Measurements from ENCODE around the gene LZTFL1.

Gene LZTFL1

DNA sequence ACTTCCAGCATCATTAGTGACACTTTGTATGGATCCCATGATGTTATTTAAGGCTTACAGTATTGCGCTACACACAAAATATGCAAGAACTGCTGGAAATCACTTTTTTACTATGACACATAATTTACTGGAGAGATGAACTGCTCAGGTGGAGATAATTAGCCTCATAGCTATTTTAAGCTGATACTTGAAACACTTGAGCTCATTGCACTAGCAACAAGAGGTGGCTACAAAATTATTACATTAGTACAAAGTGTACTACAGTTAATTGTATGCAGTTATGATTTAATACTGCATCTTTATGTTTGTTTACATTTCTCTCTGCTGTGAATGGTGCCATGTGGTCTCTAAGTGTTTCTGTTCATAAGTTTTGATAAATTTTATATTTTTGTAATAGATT lies 6.5 kb upstream of the LZTFL1 start:
- no peak overlapping the region for H3K27ac ChIP-seq (ENCODE audit: low read length, poor library complexity, severe bottlenecking)
- no CpG with 5 or more reads among the region's 1 CpG for WGBS
- H3K9me3 ChIP-seq (ENCODE audit: control insufficient read depth, low read length), result no peaks in the 10 kb centered on the region
- no peak overlapping the region for H2BK5ac ChIP-seq (ENCODE audit: low read depth, low read length, poor library complexity, severe bottlenecking)
- no peak for DNase-seq
- no peak overlapping the region for H3K23ac ChIP-seq (ENCODE audit: low read length in 2 of 2)
- H2BK120ac ChIP-seq (ENCODE audit: low read depth, low read length), result no peak overlapping the region
- H2BK15ac ChIP-seq (ENCODE audit: low read depth, poor library complexity, severe bottlenecking), result no peak overlapping the region
- no peak overlapping the region for H3K14ac ChIP-seq (ENCODE audit: low read length in 2 of 2)
- no peak overlapping the region for H3K4me2 ChIP-seq (ENCODE audit: low read length, poor library complexity, severe bottlenecking)
- H2BK12ac ChIP-seq (ENCODE audit: low read length in 2 of 2), result no peak overlapping the region
- H2AFZ ChIP-seq (ENCODE audit: low read depth, low read length), result no peak overlapping the region
- no peak overlapping the region for H3K4me3 ChIP-seq (ENCODE audit: insufficient read depth in 1 of 2, low read depth in 1 of 2, low read length in 2 of 2)
- no peak overlapping the region for H3K4ac ChIP-seq (ENCODE audit: low read depth in 1 of 2, low read length in 2 of 2)
- H4K91ac ChIP-seq (ENCODE audit: low read length), result no peak overlapping the region
- H3K27me3 ChIP-seq (ENCODE audit: control insufficient read depth in 1 of 2, insufficient read depth in 1 of 2, low read length in 2 of 2), result peaks cover 35 to 50% of the 10 kb centered on the region in 2 experiments
- H3K36me3 ChIP-seq (ENCODE audit: control insufficient read depth in 1 of 2, insufficient read depth in 2 of 2, low read depth in 1 of 2, low read length in 2 of 2), result no peaks in the 10 kb centered on the region
- no peaks in the 10 kb centered on the region for H3K79me1 ChIP-seq (replicated peaks; ENCODE audit: low read length, poor library complexity, severe bottlenecking)
- H3K4me1 ChIP-seq (ENCODE audit: control insufficient read depth, insufficient read depth, low read depth, low read length), result no peaks in the 10 kb centered on the region
- H2AK5ac ChIP-seq (ENCODE audit: low read length, severe bottlenecking), result no peak overlapping the region
- H3K18ac ChIP-seq (ENCODE audit: low read depth in 1 of 2, low read length in 2 of 2), result no peak overlapping the region
- no peak overlapping the region for H4K8ac ChIP-seq (ENCODE audit: low read length)
- no peak overlapping the region for H3K9ac ChIP-seq (ENCODE audit: low read length)

- no peak overlapping the region for H4K8ac ChIP-seq (ENCODE audit: low read length)
- H3K79me1 ChIP-seq (replicated peaks; ENCODE audit: low read length, poor library complexity, severe bottlenecking), result peaks cover 5% of the 10 kb centered on the region
- H2BK12ac ChIP-seq (ENCODE audit: low read length in 2 of 2), result no peak overlapping the region
- no peak overlapping the region for H2BK120ac ChIP-seq (ENCODE audit: low read depth, low read length)
- peaks cover 26 to 36% of the 10 kb centered on the region in 2 experiments for H3K27me3 ChIP-seq (ENCODE audit: control insufficient read depth in 1 of 2, insufficient read depth in 1 of 2, low read length in 2 of 2)
- H2AFZ ChIP-seq (ENCODE audit: low read depth, low read length), result no peak overlapping the region
- no peak overlapping the region for H2BK5ac ChIP-seq (ENCODE audit: low read depth, low read length, poor library complexity, severe bottlenecking)
- H3K9me3 ChIP-seq (ENCODE audit: control insufficient read depth, low read length), result no peaks in the 10 kb centered on the region
- H4K91ac ChIP-seq (ENCODE audit: low read length), result no peak overlapping the region
- no peak overlapping the region for H3K9ac ChIP-seq (ENCODE audit: low read length)
- H3K4ac ChIP-seq (ENCODE audit: low read depth in 1 of 2, low read length in 2 of 2), result no peak overlapping the region
- H3K4me3 ChIP-seq (ENCODE audit: insufficient read depth in 1 of 2, low read depth in 1 of 2, low read length in 2 of 2), result no peak overlapping the region
- H2BK15ac ChIP-seq (ENCODE audit: low read depth, poor library complexity, severe bottlenecking), result no peak overlapping the region
- H3K4me1 ChIP-seq (ENCODE audit: control insufficient read depth, insufficient read depth, low read depth, low read length), result peaks cover 2% of the 10 kb centered on the region
- H3K4me2 ChIP-seq (ENCODE audit: low read length, poor library complexity, severe bottlenecking), result no peak overlapping the region
- no peak overlapping the region for H3K23ac ChIP-seq (ENCODE audit: low read length in 2 of 2)
- WGBS, result no CpG with 5 or more reads among the region's 1 CpG
- DNase-seq, result no peak
- H3K27ac ChIP-seq (ENCODE audit: low read length, poor library complexity, severe bottlenecking), result no peak overlapping the region
- no peak overlapping the region for H2AK5ac ChIP-seq (ENCODE audit: low read length, severe bottlenecking)
- H3K14ac ChIP-seq (ENCODE audit: low read length in 2 of 2), result no peak overlapping the region
- H3K36me3 ChIP-seq (ENCODE audit: control insufficient read depth in 1 of 2, insufficient read depth in 2 of 2, low read depth in 1 of 2, low read length in 2 of 2), result no peaks in the 10 kb centered on the region
- H3K18ac ChIP-seq (ENCODE audit: low read depth in 1 of 2, low read length in 2 of 2), result no peak overlapping the region
These were observed 2.7 kb upstream of the LZTFL1 start for GRCh38 chr3:45844616-45845015.

GRCh38 chr3:45842851-45843625 lies 1.1 kb upstream of the LZTFL1 start:
- no peak overlapping the region for H3K23ac ChIP-seq (ENCODE audit: low read length in 2 of 2)
- no peaks in the 10 kb centered on the region for H3K36me3 ChIP-seq (ENCODE audit: control insufficient read depth in 1 of 2, insufficient read depth in 2 of 2, low read depth in 1 of 2, low read length in 2 of 2)
- peaks cover 11% of the 10 kb centered on the region for H3K79me1 ChIP-seq (replicated peaks; ENCODE audit: low read length, poor library complexity, severe bottlenecking)
- no peak overlapping the region for H2BK12ac ChIP-seq (ENCODE audit: low read length in 2 of 2)
- H3K14ac ChIP-seq (ENCODE audit: low read length in 2 of 2), result no peak overlapping the region
- H3K18ac ChIP-seq (ENCODE audit: low read depth in 1 of 2, low read length in 2 of 2), result no peak overlapping the region
- H3K27ac ChIP-seq (ENCODE audit: low read length, poor library complexity, severe bottlenecking), result no peak overlapping the region
- DNase-seq, result no peak
- 91% methylated on average over 8 of the region's 9 CpGs for WGBS
- H4K91ac ChIP-seq (ENCODE audit: low read length), result no peak overlapping the region
- no peak overlapping the region for H4K8ac ChIP-seq (ENCODE audit: low read length)
- H2AK5ac ChIP-seq (ENCODE audit: low read length, severe bottlenecking), result no peak overlapping the region
- no peak overlapping the region for H3K4me3 ChIP-seq (ENCODE audit: insufficient read depth in 1 of 2, low read depth in 1 of 2, low read length in 2 of 2)
- no peak overlapping the region for H3K4ac ChIP-seq (ENCODE audit: low read depth in 1 of 2, low read length in 2 of 2)
- H3K9me3 ChIP-seq (ENCODE audit: control insufficient read depth, low read length), result no peaks in the 10 kb centered on the region
- no peak overlapping the region for H2AFZ ChIP-seq (ENCODE audit: low read depth, low read length)
- H3K9ac ChIP-seq (ENCODE audit: low read length), result no peak overlapping the region
- H3K4me2 ChIP-seq (ENCODE audit: low read length, poor library complexity, severe bottlenecking), result no peak overlapping the region
- H2BK5ac ChIP-seq (ENCODE audit: low read depth, low read length, poor library complexity, severe bottlenecking), result no peak overlapping the region
- H2BK15ac ChIP-seq (ENCODE audit: low read depth, poor library complexity, severe bottlenecking), result no peak overlapping the region
- H3K4me1 ChIP-seq (ENCODE audit: control insufficient read depth, insufficient read depth, low read depth, low read length), result peaks cover 2% of the 10 kb centered on the region
- peaks cover 21 to 24% of the 10 kb centered on the region in 2 experiments for H3K27me3 ChIP-seq (ENCODE audit: control insufficient read depth in 1 of 2, insufficient read depth in 1 of 2, low read length in 2 of 2)
- H2BK120ac ChIP-seq (ENCODE audit: low read depth, low read length), result no peak overlapping the region

- Histone ChIP-seq H3K9me3 (ENCODE audit: control insufficient read depth, low read length) (no peaks in the 10 kb centered on the region), H2BK15ac (ENCODE audit: low read depth, poor library complexity, severe bottlenecking) (no peak overlapping the region), H3K4ac (ENCODE audit: low read depth in 1 of 2, low read length in 2 of 2) (no peak overlapping the region), H2BK12ac (ENCODE audit: low read length in 2 of 2) (no peak overlapping the region), H3K79me1 (replicated peaks; ENCODE audit: low read length, poor library complexity, severe bottlenecking) (peaks cover 14% of the 10 kb centered on the region), H3K9ac (ENCODE audit: low read length) (peak overlapping the region; percentile 97), H3K14ac (ENCODE audit: low read length in 2 of 2) (peak overlapping the region in 1 of 2 experiments; percentile 56), H2BK5ac (ENCODE audit: low read depth, low read length, poor library complexity, severe bottlenecking) (no peak overlapping the region), H3K18ac (ENCODE audit: low read depth in 1 of 2, low read length in 2 of 2) (peak overlapping the region; percentile 24 to 58), H3K4me3 (ENCODE audit: insufficient read depth in 1 of 2, low read depth in 1 of 2, low read length in 2 of 2) (peak overlapping the region; percentile 92 to 93), H3K4me1 (ENCODE audit: control insufficient read depth, insufficient read depth, low read depth, low read length) (peaks cover 2% of the 10 kb centered on the region), H3K27ac (ENCODE audit: low read length, poor library complexity, severe bottlenecking) (peak overlapping the region; percentile 9), H4K91ac (ENCODE audit: low read length) (peak overlapping the region; percentile 22), H3K27me3 (ENCODE audit: control insufficient read depth in 1 of 2, insufficient read depth in 1 of 2, low read length in 2 of 2) (peaks cover 8 to 11% of the 10 kb centered on the region in 2 experiments), H3K36me3 (ENCODE audit: control insufficient read depth in 1 of 2, insufficient read depth in 2 of 2, low read depth in 1 of 2, low read length in 2 of 2) (peaks cover 0 to 13% of the 10 kb centered on the region in 2 experiments), H4K8ac (ENCODE audit: low read length) (peak overlapping the region; percentile 10), H3K4me2 (ENCODE audit: low read length, poor library complexity, severe bottlenecking) (peak overlapping the region; percentile 89), H3K23ac (ENCODE audit: low read length in 2 of 2) (peak overlapping the region in 1 of 2 experiments; percentile 46), H2AK5ac (ENCODE audit: low read length, severe bottlenecking) (no peak overlapping the region), H2BK120ac (ENCODE audit: low read depth, low read length) (no peak overlapping the region), H2AFZ (ENCODE audit: low read depth, low read length) (peak overlapping the region; percentile 98)
- DNase-seq, result peak; percentile 62
- 8% methylated on average over 13 of the region's 15 CpGs for WGBS
These were observed 531 bp downstream of the LZTFL1 start for GRCh38 chr3:45841420-45841756.
